GM21390 (cell line): ENCODE data around the gene IL12B.
"Not testable (repeated sequence)": the region's sequence is repeated elsewhere in the genome, so short reads cannot be mapped to it uniquely, and the experiment has no call there.

Source experiments
- ATAC-seq: cut with Tn5 transposase; IDR thresholded peaks from one replicate; pipeline ENCODE4 v1.9.1; 2021; ENCODE audit not compliant: unreplicated experiment

The IL12B gene

DNA sequence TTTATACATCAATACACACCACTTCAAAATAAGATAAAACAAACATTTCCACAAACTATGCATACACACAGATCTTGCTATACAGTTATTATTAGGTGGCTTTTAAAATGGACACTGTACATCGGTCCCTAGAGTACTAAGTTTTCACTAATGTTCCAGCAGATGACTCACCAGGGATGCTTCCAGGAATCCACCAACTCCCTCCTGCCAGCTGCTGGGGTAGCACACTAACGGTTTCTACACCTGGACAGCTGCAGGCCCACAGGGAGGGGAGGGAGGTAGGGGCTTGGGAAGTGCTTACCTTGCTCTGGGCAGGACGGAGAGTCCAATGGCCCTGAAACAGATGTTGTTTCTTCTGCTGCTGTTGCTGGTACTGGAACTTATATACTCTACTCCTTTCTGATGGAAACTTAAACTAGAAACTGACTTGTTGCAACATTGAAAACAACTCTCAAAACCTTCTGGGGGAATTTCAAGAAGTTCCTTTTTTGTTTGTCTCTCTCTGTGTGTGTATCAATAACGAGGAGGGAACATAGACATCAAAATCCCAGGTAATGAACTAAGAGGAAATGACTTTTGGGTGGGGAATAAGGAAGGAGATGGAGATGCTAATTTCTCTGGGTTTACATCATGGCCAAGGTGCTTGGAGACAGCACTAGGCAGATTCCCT is at the start of gene IL12B:
Gene IL12B, minus strand, starts transcription at position 357 of the 670 bp plus-strand sequence. CDS start 3,705 bp downstream, outside the sequence.
- ATAC-seq, result no peak

DNA sequence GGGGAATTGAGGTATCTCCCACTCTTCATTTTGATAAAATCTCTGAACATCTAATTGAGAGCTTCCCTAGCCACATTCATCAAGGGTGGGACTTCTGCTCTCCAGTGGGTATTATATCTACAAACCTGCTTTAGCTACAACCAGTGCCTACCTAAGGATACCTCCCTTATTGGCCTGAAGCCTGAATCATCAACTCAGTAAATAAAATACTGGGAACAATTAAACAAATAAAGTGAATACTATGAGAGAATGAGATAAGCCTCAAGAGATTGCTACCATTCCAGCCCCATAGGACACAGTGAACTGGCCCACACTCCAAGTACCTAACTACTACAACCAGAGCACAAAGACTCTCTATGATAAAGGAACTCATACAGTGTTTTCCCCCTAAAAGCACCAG is 47.4 kb upstream of the IL12B start:
- no peak for ATAC-seq

DNA sequence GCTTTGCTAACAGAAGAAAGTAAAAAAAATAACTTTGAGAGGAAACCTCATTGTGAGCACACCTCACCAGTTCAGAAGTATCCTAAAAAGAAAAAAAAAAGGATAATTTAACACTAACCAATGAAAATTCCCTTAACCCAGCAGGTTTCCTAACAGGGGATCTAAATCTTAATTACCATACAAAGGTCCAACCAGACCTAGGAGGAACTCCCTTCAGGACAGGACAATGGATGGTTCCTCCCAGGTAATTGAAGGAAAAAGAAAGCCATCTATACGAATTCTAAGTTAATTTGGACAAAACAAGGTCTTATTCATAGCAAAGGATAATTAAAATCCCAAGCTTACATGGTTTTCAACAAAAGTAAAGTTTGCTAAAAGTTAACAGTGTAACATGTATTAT is 37.6 kb upstream of the IL12B start:
- not testable (repeated sequence) for ATAC-seq

DNA sequence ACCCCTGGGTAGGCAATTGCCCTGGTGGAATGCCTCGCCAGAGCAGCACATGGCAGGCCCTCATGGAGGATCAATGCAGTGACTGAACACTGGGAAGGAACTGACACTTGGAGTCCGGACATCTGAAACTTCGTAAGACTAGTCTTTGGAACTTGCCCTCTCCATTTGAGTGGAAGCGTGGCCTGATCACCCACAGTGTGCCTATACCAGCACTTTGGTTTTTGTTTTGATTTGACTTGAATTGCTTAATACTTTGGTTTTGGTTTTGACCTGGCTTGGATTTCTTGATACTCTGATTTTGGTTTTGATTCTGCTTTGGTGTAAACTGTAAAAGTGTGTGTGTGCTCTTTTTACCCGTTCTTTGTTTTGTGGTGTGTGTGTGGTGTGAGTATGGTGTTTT is 36.5 kb upstream of the IL12B start:
- ATAC-seq, result not testable (repeated sequence)

DNA sequence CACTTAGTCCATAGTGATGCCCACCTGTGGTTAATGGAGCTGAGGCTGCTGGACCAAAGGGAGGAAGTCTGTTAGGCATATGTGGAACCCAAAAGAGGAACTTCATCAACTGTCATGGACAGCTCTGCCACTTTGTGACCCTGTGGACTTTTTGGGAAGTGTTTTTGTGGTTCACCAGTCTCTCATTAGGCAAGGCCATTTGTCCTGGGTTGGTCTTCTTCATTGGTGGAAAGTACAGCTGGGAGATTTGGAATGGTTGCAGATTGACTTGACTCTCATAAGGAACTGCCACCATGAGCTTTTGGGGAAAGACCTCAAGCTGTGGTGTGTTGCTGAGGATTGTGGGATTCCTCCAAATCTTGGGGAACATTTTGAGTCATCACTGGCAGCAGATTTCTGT is 31.9 kb upstream of the IL12B start:
- no peak for ATAC-seq

DNA sequence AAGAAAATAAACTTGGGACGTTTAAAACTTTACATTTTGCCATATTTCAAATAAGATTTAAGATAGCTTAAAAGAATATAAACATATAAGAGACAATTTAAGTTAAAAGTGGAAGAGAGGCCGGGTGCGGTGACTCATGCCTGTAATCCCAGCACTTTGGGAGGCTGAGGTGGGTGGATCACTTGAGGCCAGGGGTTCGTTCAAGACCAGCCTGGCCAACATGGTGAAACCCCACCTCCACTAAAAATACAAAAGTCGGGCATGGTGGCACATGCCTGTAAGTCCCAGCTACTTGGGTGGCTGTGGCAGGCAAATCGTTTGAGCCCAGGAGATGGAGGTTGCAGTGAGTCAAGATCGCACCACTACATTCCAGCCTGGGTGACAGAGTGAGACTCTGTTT is 29.6 kb upstream of the IL12B start:
- not testable (repeated sequence) for ATAC-seq

DNA sequence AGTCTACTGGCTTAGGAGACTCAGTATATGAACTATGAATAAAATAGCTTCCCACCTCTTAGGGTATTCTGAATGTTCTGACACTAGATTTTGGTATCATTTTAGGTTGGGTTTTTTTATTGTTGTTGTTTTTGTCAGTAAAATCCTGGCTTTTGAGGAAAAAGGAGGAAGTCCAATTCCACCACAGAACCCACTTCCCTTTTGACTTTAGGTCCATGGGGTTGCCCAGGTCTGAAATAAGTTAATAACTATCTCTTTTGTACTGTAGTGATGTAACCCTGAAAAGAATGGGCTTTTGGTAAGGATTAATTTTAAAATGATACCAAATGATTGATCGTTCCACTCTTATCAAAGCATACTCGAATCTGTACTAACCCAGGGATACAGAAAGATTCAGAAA is 29.1 kb upstream of the IL12B start:
- ATAC-seq, result no peak

DNA sequence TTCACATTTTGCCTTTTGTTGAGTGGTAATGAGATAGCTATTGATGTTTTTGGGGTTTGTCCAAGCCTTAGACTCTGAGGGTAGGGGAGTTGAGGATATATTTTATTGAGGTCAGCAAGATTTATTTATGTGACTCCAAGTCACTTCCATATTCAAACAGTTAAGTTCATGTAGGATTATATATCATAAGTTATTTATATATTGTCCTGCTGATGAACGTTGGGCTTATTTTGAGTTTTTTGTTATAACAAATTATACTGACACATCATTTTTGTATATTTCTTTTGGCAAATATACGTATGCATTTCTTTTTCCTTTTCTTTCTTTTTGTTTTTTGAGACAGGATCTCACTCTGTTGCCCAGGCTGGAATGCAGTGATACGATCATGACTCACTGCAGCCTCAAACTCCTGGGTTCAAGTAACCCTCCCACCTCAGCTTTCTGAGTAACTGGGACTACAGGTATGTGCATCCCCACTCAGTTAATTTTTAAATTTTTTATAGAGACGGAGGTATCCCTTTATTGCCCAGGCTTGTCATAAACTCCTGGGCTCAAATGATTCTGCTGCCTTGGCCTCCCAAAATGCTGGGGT is 23.5 kb upstream of the IL12B start:
- no peak for ATAC-seq

- not testable (repeated sequence) for ATAC-seq
Observed at GRCh38 chr5:159350644-159351043, 20.4 kb upstream of the IL12B start.

DNA sequence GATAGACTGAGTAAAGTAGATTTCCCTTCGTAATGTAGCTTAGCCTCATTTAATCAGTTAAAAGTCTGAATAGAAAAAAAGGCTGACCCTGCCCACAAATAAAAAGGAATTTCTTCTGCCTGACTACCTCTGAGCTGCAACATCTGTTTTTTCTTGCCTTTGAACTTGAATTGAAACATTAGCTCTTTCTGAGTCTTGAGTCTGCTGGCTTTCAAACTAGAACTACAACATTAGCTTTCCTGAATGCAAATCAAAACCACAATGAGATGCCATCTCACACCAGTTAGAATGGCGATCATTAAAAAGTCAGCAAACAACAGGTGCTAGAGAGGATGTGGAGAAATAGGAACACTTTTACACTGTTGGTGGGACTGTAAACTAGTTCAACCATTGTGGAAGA is 19.9 kb upstream of the IL12B start:
- not testable (repeated sequence) for ATAC-seq

- no peak for ATAC-seq
Observed at GRCh38 chr5:159345861-159346260, 15.6 kb upstream of the IL12B start.

GRCh38 chr5:159345336-159345735 is 15.0 kb upstream of the IL12B start:
- ATAC-seq, result no peak

DNA sequence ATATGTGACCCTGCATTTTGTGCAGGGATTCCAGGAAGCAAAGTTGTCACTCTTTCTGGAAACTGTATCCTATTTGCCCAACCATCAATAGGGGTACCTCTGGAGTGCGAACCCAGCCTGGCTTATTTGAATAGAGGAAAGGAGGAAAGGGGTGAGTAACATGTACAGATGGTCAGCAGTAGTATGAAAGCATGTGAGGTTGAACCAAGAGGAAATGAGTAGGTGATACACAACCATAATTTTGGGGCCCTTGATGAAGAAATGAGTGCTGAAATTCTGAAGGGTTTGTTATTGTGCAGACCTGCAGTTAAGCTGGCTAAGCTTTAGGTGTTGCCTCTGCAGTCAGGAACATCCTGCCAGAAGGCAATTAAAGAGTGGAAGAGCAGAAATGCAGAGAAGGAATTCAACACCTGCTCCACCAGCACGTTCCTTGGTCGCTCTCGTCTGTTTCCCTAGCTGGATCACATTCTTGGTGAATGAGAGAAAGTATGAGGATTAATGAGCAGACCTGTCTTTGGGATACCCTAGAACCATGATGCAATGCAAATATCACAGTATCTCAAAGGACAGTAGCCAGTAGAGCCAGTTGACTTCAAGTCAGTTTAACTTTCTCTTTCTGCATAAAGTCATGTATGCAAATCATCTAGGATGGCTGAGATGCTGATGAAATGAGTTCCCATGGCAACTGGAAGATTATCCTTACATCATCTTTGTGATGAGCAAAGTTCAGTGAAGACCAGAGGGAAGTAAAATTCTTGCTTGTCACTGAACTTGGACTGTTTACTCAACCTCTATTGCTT is 13.2 kb upstream of the IL12B start:
- no peak for ATAC-seq

- no peak for ATAC-seq
Observed at GRCh38 chr5:159342840-159343239, 12.6 kb upstream of the IL12B start.

DNA sequence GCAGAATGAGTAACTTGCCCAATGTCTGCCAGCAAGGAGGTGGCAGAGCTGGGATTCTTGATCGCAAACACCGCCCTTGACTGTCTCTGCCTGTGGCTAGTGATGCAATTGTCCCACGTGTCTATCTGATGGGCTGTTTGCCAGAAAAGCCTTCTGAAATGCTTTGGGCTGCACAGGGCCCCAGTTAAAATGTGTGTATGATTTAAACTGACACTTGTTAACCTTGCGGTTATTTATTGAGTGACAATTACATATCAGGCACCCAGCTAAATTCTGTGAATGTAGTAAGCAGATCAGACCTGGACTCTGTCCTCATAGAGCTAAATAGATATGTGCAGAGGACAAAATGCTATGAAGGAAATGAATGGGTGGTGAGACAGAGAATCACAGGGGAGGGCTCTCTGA is 11.6 kb upstream of the IL12B start:
- ATAC-seq, result no peak

GRCh38 chr5:159341145-159341544 is 10.9 kb upstream of the IL12B start:
- ATAC-seq, result no peak

GRCh38 chr5:159340511-159340910 is 10.2 kb upstream of the IL12B start:
- no peak for ATAC-seq

DNA sequence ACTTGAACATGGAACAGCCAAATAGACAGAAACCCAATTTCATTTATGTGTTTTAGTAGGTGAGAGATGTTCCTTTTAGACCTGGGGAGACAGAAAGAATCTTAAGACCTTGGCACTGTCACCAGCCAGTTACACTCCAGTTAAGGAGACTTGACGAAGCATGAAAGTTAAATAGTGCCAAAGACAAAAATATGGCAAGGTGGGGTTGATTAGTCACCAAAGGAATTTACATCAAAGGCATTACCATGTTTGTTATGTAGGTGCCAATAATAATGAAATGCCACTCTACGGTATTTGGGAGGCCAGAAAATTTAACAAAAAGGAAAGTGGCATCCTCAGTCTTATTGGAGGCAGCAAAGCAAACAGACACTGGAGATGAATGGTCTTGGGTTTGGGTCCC is 9.2 kb upstream of the IL12B start:
- no peak for ATAC-seq

GRCh38 chr5:159338118-159338517 is 7.8 kb upstream of the IL12B start:
- no peak for ATAC-seq

GRCh38 chr5:159337016-159337955 is 7.0 kb upstream of the IL12B start:
- ATAC-seq, result no peak

DNA sequence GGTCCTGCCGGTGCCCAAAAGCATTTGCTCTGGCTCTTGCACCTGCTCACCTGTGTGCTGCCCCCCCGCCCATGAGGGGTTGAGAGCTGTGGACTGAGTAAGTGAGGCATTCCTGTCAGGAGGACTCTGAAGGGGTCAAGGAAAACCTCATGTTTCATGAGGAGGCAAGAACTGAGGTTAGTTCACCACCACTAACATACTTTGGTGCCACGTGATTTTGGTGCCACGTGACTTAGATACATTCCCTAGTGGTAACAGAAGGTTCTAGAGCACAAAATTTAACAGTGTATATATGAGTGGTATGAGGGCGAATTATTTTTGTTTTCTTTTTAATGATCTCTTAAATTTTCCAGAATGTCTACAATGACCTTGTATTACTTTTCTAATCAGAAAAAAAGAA is 6.3 kb upstream of the IL12B start:
- ATAC-seq, result no peak
